Upper lobe of left lung (tissue), 4 donors: Measurements from ENCODE around the gene OR4C45.

Experiments used
- POLR2AphosphoS5 ChIP-seq, 2 donors: sonication (generic); formaldehyde crosslinking; IDR thresholded peaks; one replicate each; pipeline ENCODE4 v1.5.1; 2017; ENCODE audit warnings: antibody characterized with exemption in 2 of 2
- TF ChIP-seq, protein P1 (sequence below), 6 experiments: fragments of 450-650 bp in 4 of 6; fragments of 200-600 bp in 2 of 6; sonication (generic) in 2 of 6; IDR thresholded peaks; one replicate each; pipeline ENCODE4 v1.5.1; 2016 to 2019; ENCODE audit warnings: antibody characterized with exemption in 6 of 6

DNA sequence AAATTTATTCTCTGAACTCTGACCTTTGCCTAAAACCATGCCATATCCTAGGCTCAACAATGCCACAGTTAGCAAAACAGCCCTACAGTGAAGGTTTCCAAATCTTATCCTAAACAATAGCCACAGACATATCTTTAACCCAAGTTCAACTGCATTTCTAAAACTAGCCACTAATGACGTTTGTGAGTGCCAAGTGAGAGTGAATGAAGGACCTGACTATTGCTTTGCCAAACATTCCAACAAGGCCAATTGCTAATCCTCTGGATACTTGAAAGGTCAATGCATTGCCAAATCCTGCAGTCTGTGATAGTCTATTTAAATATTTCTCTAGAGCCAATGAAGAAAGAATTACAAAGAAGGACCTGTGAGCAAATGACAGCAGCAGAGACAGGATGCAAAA is 2.5 kb upstream of the OR4C45 start:
- TF ChIP-seq, protein P1, sequence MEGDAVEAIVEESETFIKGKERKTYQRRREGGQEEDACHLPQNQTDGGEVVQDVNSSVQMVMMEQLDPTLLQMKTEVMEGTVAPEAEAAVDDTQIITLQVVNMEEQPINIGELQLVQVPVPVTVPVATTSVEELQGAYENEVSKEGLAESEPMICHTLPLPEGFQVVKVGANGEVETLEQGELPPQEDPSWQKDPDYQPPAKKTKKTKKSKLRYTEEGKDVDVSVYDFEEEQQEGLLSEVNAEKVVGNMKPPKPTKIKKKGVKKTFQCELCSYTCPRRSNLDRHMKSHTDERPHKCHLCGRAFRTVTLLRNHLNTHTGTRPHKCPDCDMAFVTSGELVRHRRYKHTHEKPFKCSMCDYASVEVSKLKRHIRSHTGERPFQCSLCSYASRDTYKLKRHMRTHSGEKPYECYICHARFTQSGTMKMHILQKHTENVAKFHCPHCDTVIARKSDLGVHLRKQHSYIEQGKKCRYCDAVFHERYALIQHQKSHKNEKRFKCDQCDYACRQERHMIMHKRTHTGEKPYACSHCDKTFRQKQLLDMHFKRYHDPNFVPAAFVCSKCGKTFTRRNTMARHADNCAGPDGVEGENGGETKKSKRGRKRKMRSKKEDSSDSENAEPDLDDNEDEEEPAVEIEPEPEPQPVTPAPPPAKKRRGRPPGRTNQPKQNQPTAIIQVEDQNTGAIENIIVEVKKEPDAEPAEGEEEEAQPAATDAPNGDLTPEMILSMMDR (IDR thresholded peaks at IDR 0.05): no peak
- TF ChIP-seq POLR2AphosphoS5 (IDR thresholded peaks at IDR 0.05): no peak
